Thyroid gland (tissue), 4 donors: Measurements from ENCODE around the gene KCTD17.

Experiments
- POLR2A ChIP-seq, 2 donors: fragments of 450-650 bp; IDR thresholded peaks; one replicate each; pipeline ENCODE4 v1.6.1; 2017; ENCODE audit warnings: antibody characterized with exemption in 2 of 2, mild to moderate bottlenecking in 2 of 2, moderate library complexity in 1 of 2
- TF ChIP-seq, protein P1 (sequence below), 6 experiments: fragments of 200-600 bp in 3 of 6; fragments of 450-650 bp in 3 of 6; sonication (generic) in 3 of 6; IDR thresholded peaks; one replicate each; pipeline ENCODE4 v1.5.1; 2016 to 2019; ENCODE audit warnings: antibody characterized with exemption in 6 of 6, mild to moderate bottlenecking in 2 of 6, inconsistent platforms in 1 of 6, moderate library complexity in 1 of 6

DNA sequence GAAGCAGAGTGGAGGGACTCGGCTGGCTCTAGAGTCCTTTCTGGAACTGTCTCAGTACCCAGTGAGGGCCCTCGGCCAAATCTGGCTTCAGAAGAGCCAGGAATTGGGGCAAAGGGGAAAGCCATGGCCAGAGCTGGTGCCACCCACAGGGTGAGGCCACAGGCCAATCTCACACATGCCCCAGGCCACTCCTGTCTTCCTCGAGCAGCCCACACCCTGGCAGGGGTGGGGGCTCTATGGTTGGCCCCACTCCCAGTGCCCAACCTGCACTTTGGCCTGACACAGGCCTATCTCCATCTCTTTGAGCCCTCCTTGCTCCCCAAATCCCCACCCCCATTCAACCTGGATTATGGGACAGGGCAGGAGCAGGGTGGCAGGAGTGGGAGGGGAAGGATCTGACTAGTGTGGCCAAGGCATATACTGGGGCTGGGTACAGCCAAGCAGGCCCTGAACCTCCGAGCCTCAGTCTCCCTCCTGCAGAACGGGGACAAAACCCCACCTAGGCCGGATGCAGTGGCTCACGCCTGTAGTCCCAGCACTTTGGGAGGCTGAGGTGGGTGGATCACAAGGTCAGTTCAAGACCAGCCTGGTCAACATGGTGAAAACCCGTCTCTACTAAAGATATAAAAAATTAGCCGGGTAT is 39.2 kb upstream of the KCTD17 start:
- TF ChIP-seq, protein P1, sequence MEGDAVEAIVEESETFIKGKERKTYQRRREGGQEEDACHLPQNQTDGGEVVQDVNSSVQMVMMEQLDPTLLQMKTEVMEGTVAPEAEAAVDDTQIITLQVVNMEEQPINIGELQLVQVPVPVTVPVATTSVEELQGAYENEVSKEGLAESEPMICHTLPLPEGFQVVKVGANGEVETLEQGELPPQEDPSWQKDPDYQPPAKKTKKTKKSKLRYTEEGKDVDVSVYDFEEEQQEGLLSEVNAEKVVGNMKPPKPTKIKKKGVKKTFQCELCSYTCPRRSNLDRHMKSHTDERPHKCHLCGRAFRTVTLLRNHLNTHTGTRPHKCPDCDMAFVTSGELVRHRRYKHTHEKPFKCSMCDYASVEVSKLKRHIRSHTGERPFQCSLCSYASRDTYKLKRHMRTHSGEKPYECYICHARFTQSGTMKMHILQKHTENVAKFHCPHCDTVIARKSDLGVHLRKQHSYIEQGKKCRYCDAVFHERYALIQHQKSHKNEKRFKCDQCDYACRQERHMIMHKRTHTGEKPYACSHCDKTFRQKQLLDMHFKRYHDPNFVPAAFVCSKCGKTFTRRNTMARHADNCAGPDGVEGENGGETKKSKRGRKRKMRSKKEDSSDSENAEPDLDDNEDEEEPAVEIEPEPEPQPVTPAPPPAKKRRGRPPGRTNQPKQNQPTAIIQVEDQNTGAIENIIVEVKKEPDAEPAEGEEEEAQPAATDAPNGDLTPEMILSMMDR (IDR thresholded peaks at IDR 0.05) = no peak
- no peak for TF ChIP-seq POLR2A (IDR thresholded peaks at IDR 0.05)
